Measurements from ENCODE around the gene SARDH. TPM values are rescaled to one million over a fixed set of nuclear protein-coding genes. Genes with fewer than 3 reads are reported as not detected.
A peak's percentile ranks its signal among the peaks of the same experiment; 100 is the strongest.

SARDH gene
- total RNA-seq, 2 experiments from 2014 or later = 17.7 to 18.5 TPM

GRCh38 chr9:133683586-133684120 lies 54.5 kb downstream of the SARDH start:
- peaks cover 51% of the 10 kb centered on the region for H3K4me1 ChIP-seq (ENCODE audit: insufficient read depth, low read length)
- no peaks in the 10 kb centered on the region for H3K9me3 Mint-ChIP-seq
- peak; percentile 62 to 91 (median 78) for DNase-seq
- POLR2A ChIA-PET = interaction anchor here (0.6 to 4.3 kb wide), 13 partner anchors 9 to 481 kb away, joined by 3 to 104 read pairs (median 5); partner anchors contain the start of genes RNU6ATAC and SARDH
- H3K27me3 ChIP-seq (ENCODE audit: control insufficient read depth in 1 of 2, insufficient read depth in 2 of 2, low read length in 2 of 2) = no peaks in the 10 kb centered on the region
- H3K4me1 Mint-ChIP-seq (ENCODE audit: low read depth) = peaks cover 42% of the 10 kb centered on the region
- peak overlapping the region; percentile 90 to 96 for H3K27ac ChIP-seq (ENCODE audit: low read depth in 1 of 2, low read length in 2 of 2)
- peaks cover 21% of the 10 kb centered on the region for H3K36me3 Mint-ChIP-seq (ENCODE audit: low read depth)
- no peaks in the 10 kb centered on the region for H3K9me3 ChIP-seq (ENCODE audit: control insufficient read depth in 1 of 2, insufficient read depth in 1 of 2, low read length in 2 of 2)
- CTCF ChIA-PET = interaction anchor here (0.9 to 2.6 kb wide), 4 partner anchors 18 to 59 kb away, joined by 4 to 20 read pairs (median 5); no protein-coding TSS in a partner anchor
- H3K27ac Mint-ChIP-seq = peak overlapping the region; percentile 98
- TF ChIP-seq, protein P1, sequence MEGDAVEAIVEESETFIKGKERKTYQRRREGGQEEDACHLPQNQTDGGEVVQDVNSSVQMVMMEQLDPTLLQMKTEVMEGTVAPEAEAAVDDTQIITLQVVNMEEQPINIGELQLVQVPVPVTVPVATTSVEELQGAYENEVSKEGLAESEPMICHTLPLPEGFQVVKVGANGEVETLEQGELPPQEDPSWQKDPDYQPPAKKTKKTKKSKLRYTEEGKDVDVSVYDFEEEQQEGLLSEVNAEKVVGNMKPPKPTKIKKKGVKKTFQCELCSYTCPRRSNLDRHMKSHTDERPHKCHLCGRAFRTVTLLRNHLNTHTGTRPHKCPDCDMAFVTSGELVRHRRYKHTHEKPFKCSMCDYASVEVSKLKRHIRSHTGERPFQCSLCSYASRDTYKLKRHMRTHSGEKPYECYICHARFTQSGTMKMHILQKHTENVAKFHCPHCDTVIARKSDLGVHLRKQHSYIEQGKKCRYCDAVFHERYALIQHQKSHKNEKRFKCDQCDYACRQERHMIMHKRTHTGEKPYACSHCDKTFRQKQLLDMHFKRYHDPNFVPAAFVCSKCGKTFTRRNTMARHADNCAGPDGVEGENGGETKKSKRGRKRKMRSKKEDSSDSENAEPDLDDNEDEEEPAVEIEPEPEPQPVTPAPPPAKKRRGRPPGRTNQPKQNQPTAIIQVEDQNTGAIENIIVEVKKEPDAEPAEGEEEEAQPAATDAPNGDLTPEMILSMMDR (IDR thresholded peaks at IDR 0.05) = no peak
- peak; percentile 83 for ATAC-seq (ENCODE audit: poor library complexity)
- no peaks in the 10 kb centered on the region for H3K27me3 Mint-ChIP-seq
- H3K36me3 ChIP-seq (ENCODE audit: insufficient read depth, low read length) = peaks cover 8% of the 10 kb centered on the region
- H3K4me3 Mint-ChIP-seq = peak overlapping the region; percentile 84
- intact Hi-C loops (cut with DNase I, micrococcal nuclease) = loop anchor here in 1 of 2 experiments (2.0 kb wide), 1 partner anchor 17 kb away; no protein-coding TSS in a partner anchor
- H3K4me3 ChIP-seq (ENCODE audit: low read length) = peak overlapping the region; percentile 31

GRCh38 chr9:133682818-133683585 lies 55.1 kb downstream of the SARDH start:
- Histone ChIP-seq H3K27ac (ENCODE audit: low read depth in 1 of 2, low read length in 2 of 2) (peak overlapping the region; percentile 90 to 96), H3K4me1 (ENCODE audit: insufficient read depth, low read length) (peaks cover 58% of the 10 kb centered on the region), H3K9me3 (ENCODE audit: control insufficient read depth in 1 of 2, insufficient read depth in 1 of 2, low read length in 2 of 2) (no peaks in the 10 kb centered on the region), H3K4me3 (ENCODE audit: low read length) (peak overlapping the region; percentile 31), H3K27me3 (ENCODE audit: control insufficient read depth in 1 of 2, insufficient read depth in 2 of 2, low read length in 2 of 2) (no peaks in the 10 kb centered on the region), H3K36me3 (ENCODE audit: insufficient read depth, low read length) (peaks cover 8% of the 10 kb centered on the region)
- no peaks in the 10 kb centered on the region for H3K9me3 Mint-ChIP-seq
- TF ChIP-seq, protein P1 (IDR thresholded peaks at IDR 0.05) = no peak
- H3K27ac Mint-ChIP-seq = peak overlapping the region; percentile 98
- H3K4me1 Mint-ChIP-seq (ENCODE audit: low read depth) = peaks cover 48% of the 10 kb centered on the region
- DNase-seq = peak in 4 of 14 experiments; percentile 39 to 48 (median 45)
- ChIA-PET CTCF (interaction anchor here (0.9 to 2.6 kb wide), 4 partner anchors 19 to 60 kb away, joined by 4 to 20 read pairs (median 5); no protein-coding TSS in a partner anchor), POLR2A (interaction anchor here (0.5 to 4.3 kb wide), 14 partner anchors 9 to 1013 kb away, joined by 3 to 104 read pairs (median 4); partner anchors contain the start of genes DDX31, RNU6ATAC and SARDH)
- peak; percentile 5 for ATAC-seq (ENCODE audit: poor library complexity)
- no peaks in the 10 kb centered on the region for H3K27me3 Mint-ChIP-seq
- intact Hi-C loops (cut with DNase I, micrococcal nuclease) = loop anchor here in 1 of 2 experiments (2.0 kb wide), 1 partner anchor 18 kb away; no protein-coding TSS in a partner anchor
- H3K36me3 Mint-ChIP-seq (ENCODE audit: low read depth) = peaks cover 14% of the 10 kb centered on the region
- H3K4me3 Mint-ChIP-seq = peak overlapping the region; percentile 84

DNA sequence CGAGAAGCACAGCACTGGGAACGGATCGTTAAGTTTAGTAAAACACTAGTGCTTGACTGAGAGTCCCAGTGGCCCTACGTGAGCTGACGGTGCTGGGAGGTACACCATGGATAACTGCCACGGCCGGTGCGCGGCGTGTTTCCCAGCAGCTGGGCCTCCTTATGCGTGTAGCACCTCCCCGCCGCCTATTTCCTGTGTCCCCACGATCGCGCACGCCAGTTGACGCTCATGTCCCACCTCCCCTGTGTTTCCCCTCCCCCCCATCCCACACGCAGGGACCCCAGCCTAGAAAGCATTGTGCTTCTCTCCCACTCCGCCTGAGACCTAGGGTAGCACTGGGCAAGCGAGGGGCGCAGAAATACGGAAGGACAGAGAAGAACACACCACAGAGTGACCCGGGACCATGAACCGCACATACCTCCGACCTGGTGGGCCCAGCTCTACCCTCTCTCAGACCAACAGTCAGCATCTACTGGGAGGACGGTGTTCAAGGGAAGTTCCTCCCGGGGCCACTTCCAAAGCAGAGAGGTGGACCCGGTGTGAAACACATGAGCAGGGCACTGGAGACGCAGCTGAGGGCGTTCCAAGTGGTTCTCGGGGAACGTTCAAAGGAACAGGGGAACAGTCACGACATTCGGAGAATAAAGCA lies 56.4 kb downstream of the SARDH start:
- Mint-ChIP-seq H3K36me3 (ENCODE audit: low read depth) (peaks cover 16% of the 10 kb centered on the region), H3K4me1 (ENCODE audit: low read depth) (peaks cover 61% of the 10 kb centered on the region), H3K4me3 (peak overlapping the region; percentile 20), H3K27ac (peak overlapping the region; percentile 98), H3K27me3 (no peaks in the 10 kb centered on the region), H3K9me3 (no peaks in the 10 kb centered on the region)
- ChIA-PET POLR2A (interaction anchor here (0.9 kb wide), 1 partner anchor 15 kb away, joined by 4 read pairs; no protein-coding TSS in a partner anchor), CTCF (no interaction called here)
- ATAC-seq (ENCODE audit: poor library complexity) (no peak), DNase-seq (no peak)
- no peaks in the 10 kb centered on the region for H3K27me3 ChIP-seq (ENCODE audit: control insufficient read depth in 1 of 2, insufficient read depth in 2 of 2, low read length in 2 of 2)
- intact Hi-C loops (cut with DNase I, micrococcal nuclease) = loop anchor here in 1 of 2 experiments (2.0 kb wide), 1 partner anchor 19 kb away; no protein-coding TSS in a partner anchor
- TF ChIP-seq, protein P1 (IDR thresholded peaks at IDR 0.05) = no peak
- H3K36me3 ChIP-seq (ENCODE audit: insufficient read depth, low read length) = peaks cover 8% of the 10 kb centered on the region
- no peaks in the 10 kb centered on the region for H3K9me3 ChIP-seq (ENCODE audit: control insufficient read depth in 1 of 2, insufficient read depth in 1 of 2, low read length in 2 of 2)
- H3K27ac ChIP-seq (ENCODE audit: low read depth in 1 of 2, low read length in 2 of 2) = peak overlapping the region in 1 of 2 donors; percentile 96
- no peak overlapping the region for H3K4me3 ChIP-seq (ENCODE audit: low read length)
- H3K4me1 ChIP-seq (ENCODE audit: insufficient read depth, low read length) = peaks cover 70% of the 10 kb centered on the region

All from CD4-positive, alpha-beta T cell (primary cell).